GM18517 (cell line): ENCODE results near the gene SHPK.
A peak's percentile ranks its signal among the peaks of the same experiment; 100 is the strongest.
"Not testable (repeated sequence)": the region's sequence is repeated elsewhere in the genome, so short reads cannot be mapped to it uniquely, and the experiment has no call there.

Source experiments
- ATAC-seq: cut with Tn5 transposase; IDR thresholded peaks from one replicate; pipeline ENCODE4 v1.9.1; 2021; ENCODE audit warnings: mild to moderate bottlenecking, moderate library complexity; ENCODE audit not compliant: unreplicated experiment

The SHPK gene

DNA sequence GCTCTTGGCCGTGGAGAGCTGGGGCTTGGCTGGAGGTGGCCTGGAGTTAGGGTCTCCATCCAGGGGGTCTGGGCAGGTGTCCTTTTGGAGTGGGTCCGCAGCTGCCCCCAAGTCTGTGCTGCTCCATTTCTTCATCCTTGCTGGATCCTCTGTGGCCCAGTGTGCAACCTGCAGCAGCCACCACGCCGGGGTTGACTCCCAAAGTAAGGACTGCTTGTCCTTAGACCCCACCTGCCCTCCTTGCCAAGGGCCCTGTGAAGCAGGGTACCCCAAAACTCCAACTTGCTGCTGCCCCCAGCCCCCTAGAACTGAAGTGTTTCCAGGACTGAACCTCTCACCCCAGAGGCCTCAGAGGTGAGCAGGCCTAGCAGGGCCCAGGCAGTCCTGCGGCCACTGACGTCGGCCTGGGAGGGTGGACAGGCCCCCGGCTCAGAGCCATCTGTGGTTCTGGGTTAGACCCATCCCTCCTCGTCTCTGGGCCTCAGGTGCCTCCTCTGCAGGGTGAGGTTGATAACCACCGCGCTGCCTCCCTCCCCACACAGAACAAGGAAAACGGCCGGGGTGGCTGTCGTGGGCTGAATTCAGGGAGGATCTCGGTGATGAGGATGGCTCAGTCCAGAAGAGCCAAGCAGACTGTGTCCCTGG is 43.7 kb downstream of the SHPK start:
- no peak for ATAC-seq

DNA sequence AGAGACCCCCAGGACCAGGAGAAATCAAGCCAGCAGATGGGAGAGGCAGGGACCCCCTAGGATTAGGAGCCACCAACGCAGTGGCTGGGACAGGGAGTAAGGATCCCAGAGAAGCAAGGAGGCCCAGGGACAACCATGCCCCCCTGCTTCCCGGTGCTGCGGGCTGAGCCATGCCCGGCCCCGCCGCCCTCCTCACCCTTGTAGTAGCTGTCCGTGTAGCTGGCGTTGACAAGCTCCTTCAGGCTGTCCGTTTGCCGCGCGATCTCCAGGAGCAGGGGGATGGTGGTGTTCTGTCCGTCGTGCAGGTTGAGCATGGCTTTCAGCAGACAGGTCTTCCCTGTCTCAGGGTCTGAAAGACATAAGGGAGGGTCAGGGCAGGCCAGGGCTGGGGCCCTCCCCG is 45.3 kb downstream of the SHPK start:
- no peak for ATAC-seq

DNA sequence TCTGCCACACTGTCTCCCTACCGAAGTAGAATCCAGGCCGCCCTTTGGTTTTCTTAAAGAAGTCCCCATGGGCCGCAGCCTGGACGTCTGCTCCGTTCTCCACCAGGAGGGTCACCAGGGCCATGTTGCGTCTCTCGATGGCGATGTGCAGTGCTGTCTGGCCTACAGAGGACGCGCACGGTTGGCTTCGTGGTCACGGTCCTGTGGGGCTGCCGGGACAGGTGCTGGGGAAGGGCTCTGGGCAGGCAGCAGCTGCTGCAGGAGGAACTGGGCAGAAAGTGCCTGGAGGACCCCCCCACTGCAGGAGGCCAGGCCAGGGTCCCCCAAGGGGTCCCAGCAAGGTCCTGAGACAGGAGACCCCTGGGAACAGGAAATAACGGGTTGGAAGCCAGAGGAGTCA is 45.8 kb downstream of the SHPK start:
- no peak for ATAC-seq

DNA sequence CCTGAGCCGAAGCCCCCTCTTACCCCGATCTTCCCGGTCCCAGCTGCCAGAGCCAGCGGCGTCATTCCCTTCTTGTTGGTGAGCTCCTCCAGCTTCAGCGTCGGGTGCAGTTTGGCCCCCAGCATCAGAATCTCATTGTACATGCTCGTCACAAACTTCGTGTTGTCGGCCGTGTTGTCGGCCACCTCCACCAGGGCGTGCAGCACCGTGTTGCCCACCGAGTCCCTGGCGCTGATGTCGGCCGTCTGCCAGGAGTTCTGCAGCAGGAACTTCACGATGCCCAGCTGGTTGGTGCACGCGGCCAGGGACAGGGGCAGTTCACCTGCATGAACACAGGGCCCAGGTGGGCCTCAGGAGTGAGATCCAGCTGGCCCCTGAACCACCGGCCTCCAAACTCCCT is 46.3 kb downstream of the SHPK start:
- ATAC-seq: no peak

DNA sequence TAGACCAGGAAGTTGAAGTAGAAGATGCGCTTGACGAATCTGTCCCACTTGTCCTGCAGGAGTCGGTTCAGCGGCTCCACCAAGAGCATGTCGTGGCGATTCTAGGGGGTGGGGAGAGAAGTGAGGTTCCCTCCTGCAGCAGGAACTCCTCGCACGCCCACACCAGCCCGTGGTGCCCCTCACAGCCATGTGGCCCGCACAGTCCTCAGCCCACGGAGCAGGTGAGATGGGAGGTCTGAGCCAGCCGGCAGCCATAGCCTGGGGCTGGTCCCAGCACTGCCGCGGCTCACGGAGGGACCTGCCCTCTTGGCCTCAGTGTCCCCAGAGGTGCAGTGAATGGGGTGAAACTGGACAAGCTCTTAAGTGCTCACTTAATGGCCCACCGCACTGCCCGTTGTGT is 50.2 kb downstream of the SHPK start:
- ATAC-seq: no peak

DNA sequence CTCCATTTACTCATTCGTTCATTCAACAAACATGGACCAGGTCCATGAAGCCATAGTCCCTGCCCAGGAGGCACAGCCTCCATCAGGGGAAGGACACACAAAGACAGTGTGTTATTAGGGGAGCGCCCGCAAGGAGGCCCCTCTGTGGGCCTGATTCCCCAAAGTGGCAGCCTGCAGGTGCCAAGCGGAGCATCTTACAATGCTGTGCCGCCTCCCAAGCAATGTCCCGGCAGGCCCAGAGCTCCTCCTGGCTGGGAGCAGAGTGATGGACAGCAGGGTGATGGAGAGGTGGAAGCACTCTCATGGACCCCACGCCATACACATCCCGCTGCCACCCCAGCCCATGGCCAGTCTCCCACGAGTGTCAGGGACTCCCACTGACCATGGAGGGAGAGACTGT is 52.6 kb downstream of the SHPK start:
- ATAC-seq: no peak

DNA sequence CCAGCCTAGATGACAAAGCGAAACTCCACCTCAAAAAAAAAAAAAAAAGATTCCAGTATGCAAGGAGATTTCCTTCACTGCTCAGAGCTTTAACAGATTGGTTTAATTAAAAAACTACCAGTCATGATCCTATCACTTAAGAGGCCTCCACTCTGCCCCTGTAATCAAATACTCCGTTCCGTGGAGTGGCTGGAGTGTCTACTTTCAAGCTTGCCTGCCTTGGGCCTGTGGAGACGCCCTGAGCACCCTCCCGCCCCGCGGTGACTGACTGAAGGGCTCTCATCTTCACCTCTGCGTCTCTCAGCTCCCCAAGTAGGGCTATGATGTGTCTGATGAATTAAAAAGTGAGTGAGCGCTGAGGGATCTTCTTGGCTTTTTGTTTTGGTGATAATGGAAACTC is 53.1 kb downstream of the SHPK start:
- no peak for ATAC-seq

DNA sequence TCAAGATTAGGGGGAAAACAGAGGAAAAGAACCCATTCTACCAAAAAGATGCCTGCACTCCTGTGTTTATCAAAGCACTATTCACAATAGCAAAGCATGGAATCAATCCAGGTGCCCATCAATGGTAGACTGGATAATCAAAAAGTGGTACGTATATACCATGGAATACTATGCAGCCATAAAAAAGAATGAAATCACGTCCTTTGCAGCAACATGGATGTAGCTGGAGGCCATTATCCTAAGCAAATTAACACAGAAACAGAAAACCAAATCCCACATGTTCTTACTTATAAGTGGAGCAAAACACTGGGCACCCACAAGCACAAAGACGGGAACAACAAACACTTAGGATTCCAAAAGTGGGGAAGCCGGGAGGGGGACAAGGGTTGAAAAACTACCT is 57.4 kb downstream of the SHPK start:
- ATAC-seq: not testable (repeated sequence)

DNA sequence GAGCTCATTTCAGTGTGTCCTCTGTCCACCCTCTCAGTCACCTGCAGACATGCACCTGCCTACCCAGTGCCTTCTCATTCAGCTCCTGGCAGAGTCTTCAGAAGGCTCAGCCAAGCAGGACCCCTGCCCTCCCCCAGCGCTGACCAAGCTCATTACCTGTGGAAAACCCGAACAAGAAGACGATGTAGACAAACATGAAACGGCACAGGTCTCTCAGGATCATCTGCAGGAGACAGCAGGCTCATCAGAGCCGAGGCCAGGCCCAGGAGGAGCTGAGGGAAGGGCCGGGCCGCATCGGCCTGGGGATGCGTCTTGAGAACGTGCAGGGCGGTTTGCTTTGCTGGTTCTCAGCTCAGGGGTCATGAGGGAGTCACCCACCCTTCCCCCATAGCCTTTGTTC is 59.1 kb downstream of the SHPK start:
- ATAC-seq: no peak

DNA sequence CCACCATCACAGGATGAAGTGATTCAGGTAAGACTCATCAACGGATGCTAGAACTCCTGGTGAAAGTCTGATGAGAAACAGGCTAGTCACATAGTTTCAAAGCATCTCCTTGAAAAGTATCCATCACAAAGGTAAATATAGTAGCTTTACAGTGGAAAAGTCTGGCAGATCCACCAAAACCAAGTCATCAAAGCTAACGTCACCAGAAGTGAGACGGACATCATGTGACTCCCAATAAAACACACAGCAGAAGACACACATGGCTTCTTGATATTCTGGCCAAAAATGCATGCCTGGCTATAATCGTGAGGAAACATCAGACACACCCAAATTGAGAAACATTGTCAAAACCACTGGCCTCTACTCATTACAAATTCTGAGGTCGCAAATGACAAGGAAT is 60.5 kb downstream of the SHPK start:
- no peak for ATAC-seq

DNA sequence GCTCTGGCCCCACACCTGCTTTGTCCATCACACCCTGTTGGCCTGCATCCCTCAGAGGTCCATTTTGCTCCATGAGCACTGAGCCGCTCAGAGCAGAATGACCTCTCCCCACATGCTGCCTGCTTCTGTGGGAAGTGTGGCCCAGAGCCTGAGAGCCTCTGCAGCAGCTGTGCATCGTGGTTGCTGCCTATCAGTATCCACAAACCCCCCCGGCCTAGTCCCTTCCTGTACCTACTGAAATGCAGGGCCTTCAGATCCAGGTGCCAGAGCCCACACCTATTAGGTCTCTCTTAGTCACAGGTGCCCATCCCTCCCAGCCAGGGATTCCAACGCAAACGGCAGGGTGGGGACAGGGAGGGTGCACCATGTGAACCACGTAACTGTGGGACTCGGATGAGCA is 61.8 kb downstream of the SHPK start:
- ATAC-seq: no peak

DNA sequence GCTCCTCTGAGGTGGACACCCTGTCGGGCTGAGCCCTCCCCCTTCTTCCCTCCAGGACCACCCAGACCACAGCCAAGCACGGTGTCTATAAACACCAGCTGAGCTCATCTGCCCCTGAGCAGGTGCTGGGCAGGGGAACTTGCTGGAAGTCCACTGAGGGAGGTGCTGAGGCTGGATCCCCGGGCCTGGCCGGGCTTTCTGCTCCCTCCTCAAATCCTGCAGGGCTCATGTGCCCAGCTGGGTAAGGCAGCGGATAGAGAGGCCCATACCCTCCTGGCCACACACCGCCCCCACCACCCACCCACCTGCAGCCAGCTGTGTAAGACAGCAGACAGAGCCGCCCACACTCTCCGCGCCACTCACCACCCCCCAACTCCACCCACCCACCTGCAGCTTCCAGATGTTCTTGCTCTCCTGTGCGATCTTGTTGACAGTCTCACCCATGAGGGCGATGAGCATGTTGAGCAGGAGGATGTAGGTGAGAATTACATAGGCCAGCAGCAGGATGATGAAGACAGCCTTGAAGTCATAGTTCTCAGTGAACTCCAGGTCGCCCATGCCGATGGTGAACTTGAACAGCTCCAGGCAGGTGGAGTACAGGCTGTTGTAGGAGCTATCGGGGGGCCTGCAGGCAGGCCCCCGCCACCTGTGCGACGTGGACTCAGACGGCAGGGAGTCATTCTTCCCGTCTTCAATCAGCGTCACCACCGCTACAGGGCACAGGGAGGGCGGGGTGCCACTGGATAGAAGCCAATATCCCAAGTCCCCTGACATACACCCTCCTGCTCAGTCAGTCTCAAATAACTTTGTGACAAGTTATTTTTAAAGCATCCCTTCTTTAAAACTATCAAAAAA is 62.6 kb downstream of the SHPK start:
- ATAC-seq: no peak

DNA sequence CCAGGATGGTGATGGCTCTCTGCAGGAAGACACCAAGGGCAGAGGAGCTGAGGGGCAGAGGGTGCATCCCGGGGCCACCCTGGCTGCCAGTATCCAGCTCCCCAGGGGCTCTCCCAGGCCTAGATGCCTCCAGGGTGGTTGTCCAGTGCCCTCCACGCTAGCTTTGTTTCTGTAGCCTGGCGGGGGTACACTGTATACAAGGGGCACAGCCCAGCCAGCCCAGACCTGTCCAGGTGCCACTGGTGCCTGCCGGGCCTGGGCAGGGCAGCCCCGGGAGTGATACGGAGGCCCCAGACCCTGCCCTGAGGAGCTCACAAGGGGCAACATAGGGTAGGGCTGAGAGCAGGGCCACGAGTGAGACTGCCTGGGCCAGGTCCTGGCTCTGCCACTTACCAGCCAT is 63.8 kb downstream of the SHPK start:
- no peak for ATAC-seq

DNA sequence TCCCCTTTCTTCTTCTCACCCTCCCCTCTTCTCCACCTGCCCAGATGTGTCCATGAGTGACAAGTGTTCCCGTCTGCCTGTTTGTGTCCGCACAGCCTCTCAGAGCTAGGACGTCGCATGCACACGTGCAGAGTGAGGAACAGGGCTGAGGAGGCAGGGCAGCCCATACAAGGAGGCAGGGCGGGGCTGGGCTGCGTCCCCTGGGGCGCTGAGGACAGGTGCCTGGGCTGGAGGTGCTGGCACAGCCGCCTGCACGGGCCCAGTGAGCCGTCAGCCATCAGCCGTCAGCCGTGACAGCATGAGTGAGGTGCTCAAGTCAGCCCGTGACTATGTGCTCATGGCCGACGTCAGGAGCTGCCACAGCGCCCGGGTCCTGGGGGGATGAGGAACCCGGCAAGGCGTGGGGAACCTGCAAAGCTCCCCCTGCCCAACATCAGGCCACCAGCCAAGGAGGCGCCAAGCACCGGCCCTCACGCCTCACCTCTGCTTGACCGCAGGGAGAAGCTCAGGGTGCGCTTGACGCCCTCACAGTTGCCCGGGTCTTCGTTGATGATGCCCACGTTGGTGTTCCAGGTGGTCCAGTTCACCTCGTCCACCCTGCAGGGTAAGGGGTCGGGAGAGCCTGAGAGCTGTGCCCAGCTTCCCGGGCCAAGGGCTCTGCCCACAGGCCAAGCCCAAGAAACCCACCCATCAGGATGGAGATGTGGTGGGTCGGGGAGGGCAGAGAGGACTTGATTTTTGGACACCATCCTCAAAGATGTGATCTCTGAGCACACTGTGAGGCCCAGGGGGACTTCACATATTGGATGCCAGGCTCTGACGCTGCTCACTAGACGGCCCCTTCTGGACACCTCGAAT is 64.8 kb downstream of the SHPK start:
- no peak for ATAC-seq

DNA sequence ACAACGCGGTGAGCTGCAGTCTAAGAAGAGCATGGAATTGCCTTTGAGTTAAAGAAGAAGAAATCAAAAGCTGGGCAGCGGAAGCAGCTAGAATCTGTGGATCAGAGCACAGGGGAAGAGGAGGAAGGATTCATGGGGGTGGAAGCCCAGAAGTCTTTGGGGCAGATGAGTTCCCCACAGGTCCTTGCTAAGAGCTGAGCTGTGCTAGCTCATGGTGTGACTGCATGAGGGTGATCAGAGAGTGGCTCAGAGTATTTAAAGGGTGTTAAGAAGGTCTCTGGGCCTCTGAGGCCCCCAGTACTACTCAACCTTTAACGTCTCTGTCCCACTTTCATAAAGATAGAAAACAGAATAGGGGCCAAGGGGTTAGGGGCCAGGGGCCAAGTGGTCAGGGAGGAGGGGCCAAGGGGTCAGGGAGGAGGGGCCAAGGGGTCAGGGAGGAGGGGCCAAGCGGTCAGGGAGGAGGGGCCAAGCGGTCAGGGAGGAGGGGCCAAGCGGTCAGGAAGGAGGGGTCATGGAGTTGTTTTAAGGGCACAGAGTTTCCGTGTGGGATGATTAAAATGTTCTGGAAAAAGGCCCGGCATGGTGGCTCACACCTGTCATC is 66.4 kb downstream of the SHPK start:
- no peak for ATAC-seq

DNA sequence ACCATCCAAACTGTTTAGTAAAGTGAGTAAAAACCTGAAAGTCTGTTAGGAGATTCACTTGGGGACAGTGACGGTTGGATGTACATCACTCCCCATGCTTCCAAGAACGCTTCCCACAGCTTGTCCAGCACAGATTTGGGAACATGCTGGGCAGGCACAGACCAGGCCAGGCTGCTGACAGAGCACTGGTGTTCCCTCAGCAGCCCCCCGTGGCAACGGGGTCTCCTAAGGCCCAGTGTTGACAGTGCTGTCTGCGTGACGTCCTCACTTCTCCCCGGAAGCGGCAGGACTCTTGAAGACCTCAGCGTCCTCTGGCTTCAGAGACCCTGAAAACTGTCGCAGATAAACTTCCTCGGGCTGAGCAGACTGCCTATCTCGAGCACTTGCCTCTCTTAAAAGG is 69.5 kb downstream of the SHPK start:
- no peak for ATAC-seq

DNA sequence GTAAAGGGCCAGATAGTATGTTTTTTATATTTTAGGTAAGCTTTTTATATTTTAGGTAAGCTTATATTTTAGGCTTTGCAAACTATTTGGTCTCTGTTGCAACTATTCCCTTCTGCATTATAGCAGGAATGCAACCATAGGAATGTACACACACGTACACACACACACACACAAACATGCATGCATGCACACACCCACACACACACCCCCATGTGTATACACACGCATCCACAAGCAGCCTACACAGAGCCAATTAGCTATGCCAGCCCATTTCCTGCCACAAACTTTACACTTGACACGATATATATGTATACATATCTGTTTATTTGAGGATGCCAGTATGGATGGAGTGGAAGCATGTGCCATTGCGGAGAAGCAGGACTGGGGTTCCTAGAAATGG is 70.9 kb downstream of the SHPK start:
- ATAC-seq: no peak

DNA sequence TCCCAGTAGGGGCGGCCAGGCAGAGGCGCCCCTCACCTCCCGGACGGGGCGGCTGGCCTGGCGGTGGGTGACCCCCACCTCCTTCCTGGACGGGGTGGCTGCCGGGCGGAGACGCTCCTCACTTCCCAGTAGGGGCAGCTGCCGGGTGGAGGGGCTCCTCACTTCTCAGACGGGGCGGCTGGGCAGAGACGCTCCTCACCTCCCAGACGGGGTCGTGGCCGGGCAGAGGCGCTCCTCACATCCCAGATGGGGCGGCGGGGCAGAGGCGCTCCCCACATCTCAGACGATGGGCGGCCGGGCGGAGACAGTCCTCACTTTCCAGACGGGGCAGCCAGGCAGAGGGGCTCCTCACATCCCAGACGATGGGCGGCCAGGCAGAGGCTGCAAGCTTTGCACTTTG is 71.8 kb downstream of the SHPK start:
- ATAC-seq: not testable (repeated sequence)

DNA sequence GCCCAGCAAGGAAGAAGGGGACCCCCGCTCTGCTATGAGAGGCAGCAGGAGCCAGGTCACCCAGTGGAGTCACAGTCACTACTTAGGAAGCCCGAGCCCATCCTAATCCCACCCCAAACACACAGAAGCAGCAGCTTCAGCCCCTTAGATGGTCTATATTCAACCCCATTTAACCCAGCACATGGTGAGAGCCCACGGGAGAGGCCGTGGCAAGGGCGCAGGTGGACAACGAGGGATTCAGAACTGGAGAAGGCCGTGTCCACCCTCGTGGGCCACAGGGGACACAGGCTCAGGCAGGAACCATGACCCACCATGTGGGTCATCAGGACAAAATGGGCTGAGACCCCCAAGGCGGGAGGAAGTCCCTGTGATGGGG is 76.8 kb downstream of the SHPK start:
- ATAC-seq: no peak

DNA sequence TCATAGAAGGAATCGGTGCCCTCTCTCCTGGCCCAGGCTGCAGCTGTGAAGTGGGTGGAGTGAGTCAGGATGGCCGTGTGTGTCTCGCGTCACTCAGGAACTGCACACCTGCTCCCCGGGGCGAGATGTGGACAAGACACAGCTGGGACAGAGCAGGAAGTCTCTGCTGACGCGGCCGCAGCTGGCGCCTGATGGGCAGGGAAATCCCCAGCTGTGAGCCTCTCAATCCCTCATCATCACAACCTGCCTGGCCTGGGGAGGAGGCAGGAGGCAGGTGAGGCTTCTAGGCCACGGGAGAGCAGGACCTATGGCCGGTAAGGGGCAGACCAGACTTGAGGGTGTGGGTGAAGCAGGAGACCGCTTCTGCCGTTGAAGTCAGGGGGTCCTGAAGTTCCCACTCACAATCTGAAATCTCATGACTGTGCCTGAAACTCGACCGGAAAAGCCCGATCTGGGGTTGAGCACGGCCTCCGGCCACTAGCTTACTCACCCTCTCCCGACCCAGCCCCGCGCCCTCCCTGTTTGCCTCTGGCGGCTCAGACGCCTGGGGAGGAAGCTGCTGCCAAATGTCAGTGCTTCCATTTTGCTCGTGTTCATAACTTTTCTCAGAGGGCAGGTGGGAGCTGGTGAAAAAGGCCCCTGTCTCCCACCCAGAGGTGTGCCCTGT is 77.3 kb downstream of the SHPK start:
- ATAC-seq: peak; percentile 53
